Activated T-cell treated with anti-CD3 and anti-CD28 coated beads, Interleukin-2, amount 50 U/mL, for 72 hours (primary cell): ENCODE data around the gene ZNRF4. TPM values are rescaled to one million over a fixed set of nuclear protein-coding genes. Genes with fewer than 3 reads are reported as not detected.
"Not testable (repeated sequence)": the region's sequence is repeated elsewhere in the genome, so short reads cannot be mapped to it uniquely, and the experiment has no call there.

Experiments
- ATAC-seq, 2 donors: fragments of 150-1000 bp; cut with Tn5 transposase; replicated peaks in 1 of 2; 2 replicates each; pipeline ENCODE4 v1.10.0; 2021; ENCODE audit warnings: moderate library complexity in 2 of 2, mild to moderate bottlenecking in 1 of 2
- DNase-seq, 2 donors: peaks; one replicate each; pipeline ENCODE4 v3.0.0; 2021 to 2022; ENCODE audit warnings: mixed read lengths in 1 of 2
- H3K27ac Mint-ChIP-seq: one replicate; pipeline ENCODE4 v1.8.0; 2022; ENCODE audit warnings: mild to moderate bottlenecking, moderate library complexity, mixed read lengths
- H3K27me3 Mint-ChIP-seq: one replicate; pipeline ENCODE4 v1.8.0; 2022; ENCODE audit warnings: low read depth, mixed read lengths
- H3K36me3 Mint-ChIP-seq, 2 donors: one replicate each; pipeline ENCODE4 v1.8.0; 2022; ENCODE audit warnings: mixed read lengths in 2 of 2, mild to moderate bottlenecking in 1 of 2; ENCODE audit not compliant: insufficient read depth in 2 of 2
- H3K4me1 Mint-ChIP-seq: one replicate; pipeline ENCODE4 v1.8.0; 2022; ENCODE audit warnings: low read depth, mixed read lengths
- H3K4me3 Mint-ChIP-seq, 2 donors: one replicate each; pipeline ENCODE4 v1.8.0; 2022; ENCODE audit warnings: mild to moderate bottlenecking in 2 of 2, mixed read lengths in 2 of 2, moderate library complexity in 2 of 2
- H3K9me3 Mint-ChIP-seq, 2 donors: one replicate each; pipeline ENCODE4 v1.8.0; 2022; ENCODE audit warnings: mixed read lengths in 2 of 2
- total RNA-seq, 2 donors: library from RNA; stranded (reverse); gene quantifications; one replicate each; pipeline ENCODE4 v1.2.3, GENCODE V29; 2022

Gene ZNRF4, protein sequence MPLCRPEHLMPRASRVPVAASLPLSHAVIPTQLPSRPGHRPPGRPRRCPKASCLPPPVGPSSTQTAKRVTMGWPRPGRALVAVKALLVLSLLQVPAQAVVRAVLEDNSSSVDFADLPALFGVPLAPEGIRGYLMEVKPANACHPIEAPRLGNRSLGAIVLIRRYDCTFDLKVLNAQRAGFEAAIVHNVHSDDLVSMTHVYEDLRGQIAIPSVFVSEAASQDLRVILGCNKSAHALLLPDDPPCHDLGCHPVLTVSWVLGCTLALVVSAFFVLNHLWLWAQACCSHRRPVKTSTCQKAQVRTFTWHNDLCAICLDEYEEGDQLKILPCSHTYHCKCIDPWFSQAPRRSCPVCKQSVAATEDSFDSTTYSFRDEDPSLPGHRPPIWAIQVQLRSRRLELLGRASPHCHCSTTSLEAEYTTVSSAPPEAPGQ
- not detected for total RNA-seq

DNA sequence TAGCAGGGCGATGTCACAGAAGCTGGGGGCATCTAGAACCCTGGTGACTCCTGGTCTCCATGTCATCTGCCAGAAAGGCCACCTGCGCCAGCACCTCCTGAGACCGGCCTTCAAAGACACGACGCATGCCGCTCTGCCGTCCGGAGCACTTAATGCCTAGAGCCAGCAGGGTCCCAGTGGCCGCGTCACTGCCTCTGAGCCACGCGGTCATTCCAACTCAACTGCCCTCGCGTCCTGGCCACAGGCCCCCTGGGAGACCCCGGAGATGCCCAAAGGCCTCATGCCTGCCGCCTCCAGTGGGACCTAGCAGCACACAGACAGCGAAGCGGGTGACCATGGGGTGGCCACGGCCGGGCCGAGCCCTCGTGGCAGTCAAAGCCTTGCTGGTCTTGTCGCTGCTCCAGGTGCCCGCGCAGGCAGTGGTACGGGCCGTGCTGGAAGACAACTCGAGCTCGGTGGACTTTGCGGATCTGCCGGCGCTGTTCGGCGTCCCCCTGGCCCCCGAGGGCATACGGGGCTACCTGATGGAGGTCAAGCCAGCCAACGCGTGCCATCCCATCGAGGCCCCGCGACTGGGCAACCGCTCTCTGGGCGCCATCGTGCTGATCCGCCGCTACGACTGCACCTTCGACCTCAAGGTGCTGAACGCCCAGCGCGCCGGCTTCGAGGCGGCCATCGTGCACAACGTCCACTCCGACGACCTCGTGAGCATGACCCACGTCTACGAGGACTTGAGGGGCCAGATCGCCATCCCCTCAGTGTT, at the start of gene ZNRF4:
ZNRF4 (plus strand) TSS at position 51 of the 763 bp plus-strand sequence; CDS start at position 126, 75 bp downstream.
- Mint-ChIP-seq H3K27ac (no peak within 1 kb of the TSS), H3K4me3 (no peak within 1 kb of the TSS), H3K9me3 (no peaks in the 10 kb centered on the region), H3K36me3 (no peaks in the 10 kb centered on the region), H3K4me1 (no peaks in the 10 kb centered on the region), H3K27me3 (no peaks in the 10 kb centered on the region)
- ATAC-seq (no peak), DNase-seq (no peak)

DNA sequence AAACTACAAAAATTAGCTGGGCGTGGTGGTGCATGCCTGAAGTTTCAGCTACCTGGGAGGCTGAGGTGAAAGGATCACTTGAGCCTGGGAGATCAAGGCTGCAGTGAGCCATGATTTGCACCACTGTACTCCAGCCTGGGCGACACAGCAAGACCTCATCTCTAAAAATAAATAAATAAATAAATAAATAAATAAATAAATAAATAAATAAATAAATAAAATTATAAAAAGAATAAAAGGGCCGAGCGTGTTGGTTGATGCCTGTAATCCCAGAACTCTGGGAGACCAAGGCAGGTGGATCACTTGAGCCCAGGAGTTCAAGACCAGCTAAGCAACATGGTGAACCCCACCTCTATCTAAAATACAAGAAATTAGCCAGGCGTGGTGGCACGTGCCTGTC, 49.0 kb upstream of the ZNRF4 start:
- Mint-ChIP-seq H3K27me3 (peaks cover 13% of the 10 kb centered on the region), H3K9me3 (peaks cover 7 to 11% of the 10 kb centered on the region in 2 donors)
- not testable (repeated sequence) for H3K4me3 Mint-ChIP-seq, DNase-seq, H3K27ac Mint-ChIP-seq, H3K36me3 Mint-ChIP-seq, H3K4me1 Mint-ChIP-seq, ATAC-seq

DNA sequence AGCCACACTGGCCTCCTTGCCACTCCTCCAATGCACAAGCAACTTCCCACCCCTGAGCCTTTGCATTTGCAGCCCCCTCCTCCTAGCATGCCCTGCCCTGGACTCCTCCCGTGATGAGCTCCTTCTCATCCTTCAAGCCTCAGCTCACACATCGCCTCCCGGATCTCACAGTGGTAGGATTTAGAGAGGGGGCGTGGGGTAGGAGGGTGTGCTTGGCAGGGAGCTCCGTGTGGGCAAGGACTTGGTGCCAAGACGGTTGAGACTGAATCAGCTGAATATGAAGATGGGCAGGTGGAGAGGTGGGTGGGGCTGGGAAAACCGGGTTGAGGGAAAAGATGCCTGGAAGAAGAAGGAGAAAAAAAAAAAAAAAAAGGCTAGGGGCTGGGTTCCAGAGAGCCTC, 48.4 kb upstream of the ZNRF4 start:
- peaks cover 0 to 2% of the 10 kb centered on the region in 2 donors for H3K36me3 Mint-ChIP-seq
- H3K4me1 Mint-ChIP-seq: no peaks in the 10 kb centered on the region
- no peak for DNase-seq
- H3K27me3 Mint-ChIP-seq: peaks cover 13% of the 10 kb centered on the region
- H3K9me3 Mint-ChIP-seq: peaks cover 7 to 11% of the 10 kb centered on the region in 2 donors
- no peak overlapping the region for H3K4me3 Mint-ChIP-seq
- no peak for ATAC-seq
- no peak overlapping the region for H3K27ac Mint-ChIP-seq

DNA sequence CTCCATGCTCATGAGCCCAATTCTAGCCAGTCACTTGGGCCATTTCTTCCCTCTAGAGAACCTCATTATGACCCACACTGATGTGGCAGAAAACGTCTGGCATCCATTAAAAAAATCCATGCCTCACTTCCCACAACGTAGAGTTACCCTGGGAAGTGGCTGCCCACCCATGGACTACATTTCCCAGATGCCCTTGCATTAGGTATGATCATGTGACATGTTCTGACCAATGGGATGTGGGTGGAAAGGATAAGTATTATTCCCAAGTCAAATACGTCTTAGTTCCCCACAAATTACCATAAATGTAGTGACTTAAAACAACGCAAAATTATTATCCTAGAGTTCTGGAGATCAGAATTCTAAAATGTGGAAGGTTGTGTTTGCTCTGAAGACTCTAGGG, 47.9 kb upstream of the ZNRF4 start:
- Mint-ChIP-seq H3K27ac (no peak overlapping the region), H3K4me1 (no peaks in the 10 kb centered on the region), H3K27me3 (peaks cover 13% of the 10 kb centered on the region), H3K36me3 (peaks cover 0 to 2% of the 10 kb centered on the region in 2 donors), H3K4me3 (no peak overlapping the region), H3K9me3 (peaks cover 7 to 11% of the 10 kb centered on the region in 2 donors)
- no peak for ATAC-seq
- DNase-seq: no peak

DNA sequence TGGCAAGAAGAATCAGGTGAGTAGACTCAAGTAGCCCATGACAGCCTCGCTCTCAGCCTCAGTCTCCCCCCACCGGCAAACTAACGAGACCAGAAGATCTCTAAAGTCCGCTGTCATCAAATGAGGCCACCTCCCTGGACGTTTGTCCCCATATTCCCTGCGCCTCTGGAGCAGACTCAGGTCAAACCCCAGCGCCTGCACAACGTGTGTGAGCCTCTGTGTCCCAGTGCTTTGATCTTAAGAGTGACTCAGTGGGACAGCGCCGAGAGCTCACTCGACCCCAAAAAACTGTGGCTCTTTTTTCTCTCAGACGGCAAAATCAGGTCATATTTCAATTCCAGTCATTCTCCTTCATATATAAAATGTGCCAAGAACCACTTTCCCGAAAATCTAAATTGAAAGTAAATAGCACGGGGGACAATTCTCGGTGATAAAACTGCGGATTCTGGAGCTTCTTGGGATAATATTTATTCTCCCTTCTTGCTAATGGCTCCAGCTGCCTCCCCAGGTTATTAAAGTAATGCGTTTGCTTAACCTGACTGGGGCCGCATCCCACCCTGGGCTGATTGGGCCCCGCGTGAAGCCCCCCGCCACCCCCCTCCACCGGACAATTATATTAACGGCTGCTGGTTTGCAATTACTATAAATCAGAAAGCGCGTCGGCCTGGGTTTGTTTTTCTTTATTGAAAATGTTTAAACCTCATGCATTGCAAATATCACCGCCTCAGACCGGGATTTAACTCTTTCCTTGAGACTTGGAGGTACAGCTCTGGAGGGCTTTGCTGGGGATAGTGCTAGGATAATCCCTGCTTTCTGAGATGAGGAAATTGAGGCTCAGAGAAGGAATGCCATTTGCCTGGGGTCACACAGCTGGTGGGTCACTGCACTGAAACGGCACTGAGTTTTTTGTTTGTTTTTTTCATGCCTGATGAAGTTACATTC, 37.5 kb upstream of the ZNRF4 start:
- no peak for ATAC-seq
- H3K4me1 Mint-ChIP-seq: no peaks in the 10 kb centered on the region
- H3K27me3 Mint-ChIP-seq: peaks cover 27% of the 10 kb centered on the region
- no peaks in the 10 kb centered on the region for H3K36me3 Mint-ChIP-seq
- no peak overlapping the region for H3K4me3 Mint-ChIP-seq
- H3K9me3 Mint-ChIP-seq: no peaks in the 10 kb centered on the region
- H3K27ac Mint-ChIP-seq: no peak overlapping the region
- DNase-seq: no peak

DNA sequence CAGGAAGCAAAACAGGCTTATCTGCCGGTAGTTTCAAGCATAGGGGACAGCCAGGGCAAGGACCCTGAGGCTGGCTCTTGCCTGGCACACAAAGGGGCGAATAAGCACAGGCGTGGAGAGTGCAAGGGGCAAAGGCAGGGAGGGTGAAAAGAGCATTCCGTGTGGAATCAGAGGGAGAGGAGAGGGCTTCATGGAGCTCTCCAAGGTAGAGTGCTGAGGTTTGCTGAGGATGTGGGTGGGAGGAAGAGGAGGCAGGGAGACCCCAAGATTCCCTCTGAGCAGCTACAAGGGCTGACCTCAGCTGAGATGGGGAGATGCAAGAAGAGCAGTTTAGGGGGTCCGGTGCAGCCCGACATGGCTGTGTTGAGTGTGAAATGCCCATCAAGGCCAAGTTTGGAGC, 36.5 kb upstream of the ZNRF4 start:
- Mint-ChIP-seq H3K36me3 (no peaks in the 10 kb centered on the region), H3K4me3 (no peak overlapping the region), H3K4me1 (no peaks in the 10 kb centered on the region), H3K27ac (no peak overlapping the region), H3K27me3 (peaks cover 33% of the 10 kb centered on the region), H3K9me3 (peaks cover 0 to under 1% of the 10 kb centered on the region in 2 donors)
- DNase-seq (no peak), ATAC-seq (no peak)

DNA sequence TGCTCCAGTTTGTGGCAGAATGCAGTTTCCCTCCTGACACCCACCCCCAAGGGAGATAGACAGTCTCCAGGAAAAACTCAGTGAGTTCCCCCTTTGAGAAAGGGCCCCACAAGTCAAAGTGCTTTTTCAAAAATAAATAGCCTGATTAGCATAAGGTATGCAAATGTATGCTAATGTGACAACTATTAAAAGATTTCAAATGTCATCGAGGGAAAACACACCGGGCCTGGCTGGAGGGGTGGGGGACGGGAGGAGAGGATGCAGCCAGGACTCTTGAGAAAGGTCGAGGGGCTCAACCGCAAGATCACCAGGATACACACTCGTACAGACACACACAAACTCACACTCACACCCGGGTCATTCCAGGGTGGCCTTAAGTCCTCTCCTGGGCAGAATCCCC, 34.3 kb upstream of the ZNRF4 start:
- Mint-ChIP-seq H3K4me1 (no peaks in the 10 kb centered on the region), H3K27ac (no peak overlapping the region), H3K9me3 (peaks cover 0 to 3% of the 10 kb centered on the region in 2 donors), H3K4me3 (no peak overlapping the region), H3K36me3 (no peaks in the 10 kb centered on the region), H3K27me3 (peaks cover 39% of the 10 kb centered on the region)
- DNase-seq: no peak
- ATAC-seq: no peak

DNA sequence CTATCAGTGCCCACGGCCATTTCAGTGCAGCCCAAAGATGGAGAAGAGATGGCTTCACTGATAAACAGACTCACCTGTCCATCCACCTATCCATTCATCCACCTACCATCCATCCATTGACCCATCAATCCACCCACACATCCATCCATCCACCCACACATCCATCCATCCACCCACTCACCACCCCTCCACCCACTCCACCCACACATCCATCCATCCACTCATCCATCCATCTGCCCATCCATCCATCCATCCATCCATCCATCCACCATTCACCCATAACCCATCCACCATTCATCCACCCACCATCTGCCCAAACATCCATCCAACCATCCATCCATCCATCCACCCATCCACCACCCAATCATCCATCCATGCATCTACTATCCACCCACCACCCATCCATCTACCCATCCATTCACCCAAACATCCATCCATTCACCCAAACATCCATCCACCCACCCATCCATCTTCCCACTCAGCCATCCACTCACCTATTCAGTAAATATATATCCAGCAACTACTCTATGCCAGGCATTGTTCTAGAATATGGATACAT, 31.6 kb upstream of the ZNRF4 start:
- H3K9me3 Mint-ChIP-seq: peaks cover 0 to 3% of the 10 kb centered on the region in 2 donors
- DNase-seq (no peak), ATAC-seq (no peak)
- H3K36me3 Mint-ChIP-seq: no peaks in the 10 kb centered on the region
- no peak overlapping the region for H3K27ac Mint-ChIP-seq
- no peak overlapping the region for H3K4me3 Mint-ChIP-seq
- H3K27me3 Mint-ChIP-seq: peaks cover 27% of the 10 kb centered on the region
- no peaks in the 10 kb centered on the region for H3K4me1 Mint-ChIP-seq

DNA sequence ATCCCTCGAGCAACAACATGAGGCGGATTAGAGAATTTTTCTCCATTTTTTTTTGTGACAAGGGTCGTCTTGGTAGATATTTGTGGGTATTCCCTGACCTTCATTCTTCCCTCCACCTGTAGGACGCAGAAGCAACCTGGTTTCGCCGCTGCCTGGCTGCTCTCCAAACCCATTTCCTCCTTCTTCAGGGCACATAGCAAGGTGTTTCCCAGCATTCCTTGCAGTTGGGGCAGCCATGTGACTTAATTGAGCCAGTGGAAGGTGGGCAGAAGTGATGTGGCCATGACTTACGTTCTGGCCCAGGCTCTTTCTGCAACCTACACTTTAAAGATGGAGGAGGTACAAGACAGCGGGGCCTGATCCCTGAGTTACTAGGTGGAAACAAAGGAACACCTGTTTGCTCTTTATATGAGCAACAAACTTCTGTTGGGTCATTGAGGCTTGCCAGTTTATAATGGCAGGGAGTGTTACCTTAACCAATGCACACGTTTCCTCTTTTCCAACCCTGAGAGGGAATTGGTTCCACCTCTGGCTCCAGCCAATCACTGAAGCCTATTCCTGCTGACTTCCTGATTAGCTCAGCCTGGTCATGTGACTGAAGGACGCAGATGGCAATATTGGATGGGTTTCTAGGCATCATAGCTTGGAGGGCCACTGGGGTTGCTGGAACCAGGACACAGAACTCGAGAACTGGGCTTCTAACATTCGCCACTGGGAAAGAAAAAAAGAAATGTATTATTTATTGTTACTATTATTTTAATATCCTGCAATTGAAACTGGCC, 30.8 kb upstream of the ZNRF4 start:
- no peaks in the 10 kb centered on the region for H3K36me3 Mint-ChIP-seq
- peaks cover 0 to 3% of the 10 kb centered on the region in 2 donors for H3K9me3 Mint-ChIP-seq
- DNase-seq (no peak), ATAC-seq (no peak)
- no peak overlapping the region for H3K27ac Mint-ChIP-seq
- no peaks in the 10 kb centered on the region for H3K4me1 Mint-ChIP-seq
- H3K4me3 Mint-ChIP-seq: no peak overlapping the region
- peaks cover 23% of the 10 kb centered on the region for H3K27me3 Mint-ChIP-seq

DNA sequence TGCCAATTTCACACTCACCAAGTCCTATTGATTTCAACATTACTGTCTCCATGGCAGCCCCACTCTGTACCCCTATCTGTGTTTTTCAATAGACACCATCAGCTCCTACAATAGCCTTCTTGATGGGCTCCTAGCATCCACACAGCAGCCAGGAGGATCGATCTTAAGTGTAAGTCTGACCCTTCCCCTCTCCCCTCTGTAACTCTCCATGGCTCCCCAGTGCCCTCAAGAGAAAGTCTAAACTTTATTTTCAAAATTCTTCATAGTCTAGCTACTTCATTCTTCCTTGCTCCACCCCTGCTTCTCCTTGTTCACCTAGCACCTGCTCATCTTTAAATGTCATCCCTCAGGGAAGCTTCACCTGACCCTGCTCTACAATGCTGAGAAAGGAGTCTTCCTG, 30.0 kb upstream of the ZNRF4 start:
- Mint-ChIP-seq H3K9me3 (peaks cover 0 to 3% of the 10 kb centered on the region in 2 donors), H3K36me3 (no peaks in the 10 kb centered on the region), H3K4me1 (no peaks in the 10 kb centered on the region), H3K4me3 (no peak overlapping the region), H3K27ac (no peak overlapping the region), H3K27me3 (peaks cover 23% of the 10 kb centered on the region)
- DNase-seq: no peak
- no peak for ATAC-seq

DNA sequence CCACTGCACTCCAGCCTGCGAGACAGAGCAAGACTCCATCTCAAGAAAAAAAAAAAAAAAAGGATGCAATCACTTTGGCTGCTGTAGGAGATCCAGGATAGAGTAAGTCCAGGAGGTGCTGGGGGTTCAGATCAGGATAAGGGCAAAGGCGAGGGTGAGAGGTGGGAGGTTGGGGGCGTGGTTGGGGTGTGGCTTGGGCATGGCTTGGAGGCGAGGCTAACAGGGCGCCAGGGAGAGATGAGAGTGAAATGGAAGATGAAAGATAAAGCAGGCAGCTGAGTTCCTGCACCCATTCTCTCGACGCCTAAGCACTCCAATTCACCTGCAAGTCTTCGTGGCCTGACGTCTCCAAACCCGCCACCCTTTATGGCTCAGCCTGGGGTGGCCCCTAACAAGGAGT, 25.0 kb upstream of the ZNRF4 start:
- ATAC-seq (no peak), DNase-seq (no peak)
- H3K4me1 Mint-ChIP-seq: peaks cover 13% of the 10 kb centered on the region
- H3K4me3 Mint-ChIP-seq: no peak overlapping the region
- H3K27ac Mint-ChIP-seq: no peak overlapping the region
- peaks cover 28% of the 10 kb centered on the region for H3K27me3 Mint-ChIP-seq
- H3K9me3 Mint-ChIP-seq: peaks cover 0 to 2% of the 10 kb centered on the region in 2 donors
- peaks cover 0 to 2% of the 10 kb centered on the region in 2 donors for H3K36me3 Mint-ChIP-seq

DNA sequence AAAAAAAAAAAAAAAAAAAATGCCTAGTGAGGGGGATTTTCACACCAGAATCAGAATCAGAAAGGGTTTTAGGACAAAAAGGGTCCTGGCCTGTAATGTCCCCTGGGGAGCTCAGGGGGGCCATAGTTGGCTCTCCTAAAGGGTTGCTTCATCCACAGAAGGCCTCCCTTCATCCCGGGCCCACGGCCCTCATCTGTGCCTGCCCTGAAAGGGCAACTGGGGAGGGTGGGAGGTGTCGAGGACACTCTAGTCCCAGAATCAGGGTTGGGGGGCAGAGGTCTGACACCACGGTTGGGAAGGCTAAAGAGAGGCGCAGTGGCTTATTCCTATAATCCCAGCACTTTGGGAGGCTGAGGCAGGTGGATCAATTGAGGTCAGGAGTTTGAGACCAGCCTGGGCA, 22.5 kb upstream of the ZNRF4 start:
- no peak for DNase-seq
- no peak overlapping the region for H3K4me3 Mint-ChIP-seq
- H3K9me3 Mint-ChIP-seq: peaks cover 0 to 2% of the 10 kb centered on the region in 2 donors
- H3K27ac Mint-ChIP-seq: no peak overlapping the region
- no peak for ATAC-seq
- peaks cover 16% of the 10 kb centered on the region for H3K4me1 Mint-ChIP-seq
- H3K27me3 Mint-ChIP-seq: peaks cover 39% of the 10 kb centered on the region
- peaks cover 0 to 2% of the 10 kb centered on the region in 2 donors for H3K36me3 Mint-ChIP-seq
